PC-3 (cell line): ENCODE results near the gene KCNQ1.

Source experiments
- EZH2 ChIP-seq: fragments of 300-600 bp; sonication (generic); IDR thresholded peaks from one replicate; pipeline ENCODE4 v1.6.1; 2017; ENCODE audit warnings: antibody characterized with exemption, mild to moderate bottlenecking, low read length; ENCODE audit not compliant: unreplicated experiment
- TF ChIP-seq, protein P1 (sequence below): fragments of 300-600 bp; sonication (generic); conservative IDR thresholded peaks from 2 replicates; pipeline ENCODE4 v1.5.1; 2017; ENCODE audit warnings: antibody characterized with exemption, low read depth, mild to moderate bottlenecking, low read length

DNA sequence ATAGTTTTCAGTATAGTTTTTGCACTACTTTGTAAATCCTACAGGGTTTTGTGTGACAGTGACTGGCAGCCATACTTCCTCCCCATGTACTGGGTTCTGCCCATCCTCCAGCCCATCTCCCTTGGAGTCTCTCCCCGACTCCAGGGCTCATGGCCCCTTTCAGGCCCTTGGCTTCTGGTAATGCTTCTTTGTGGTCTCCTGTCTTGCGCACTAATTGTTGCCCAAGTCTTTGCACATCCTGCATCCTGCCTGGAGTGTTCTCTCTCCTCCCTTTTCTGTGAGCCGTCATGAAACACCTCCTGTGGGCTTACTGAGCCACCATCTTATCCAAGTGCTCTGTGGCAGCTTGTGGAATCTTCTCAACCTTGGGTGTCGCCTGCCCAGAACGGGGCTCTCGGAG, 266.4 kb downstream of the KCNQ1 start:
- TF ChIP-seq, protein P1, sequence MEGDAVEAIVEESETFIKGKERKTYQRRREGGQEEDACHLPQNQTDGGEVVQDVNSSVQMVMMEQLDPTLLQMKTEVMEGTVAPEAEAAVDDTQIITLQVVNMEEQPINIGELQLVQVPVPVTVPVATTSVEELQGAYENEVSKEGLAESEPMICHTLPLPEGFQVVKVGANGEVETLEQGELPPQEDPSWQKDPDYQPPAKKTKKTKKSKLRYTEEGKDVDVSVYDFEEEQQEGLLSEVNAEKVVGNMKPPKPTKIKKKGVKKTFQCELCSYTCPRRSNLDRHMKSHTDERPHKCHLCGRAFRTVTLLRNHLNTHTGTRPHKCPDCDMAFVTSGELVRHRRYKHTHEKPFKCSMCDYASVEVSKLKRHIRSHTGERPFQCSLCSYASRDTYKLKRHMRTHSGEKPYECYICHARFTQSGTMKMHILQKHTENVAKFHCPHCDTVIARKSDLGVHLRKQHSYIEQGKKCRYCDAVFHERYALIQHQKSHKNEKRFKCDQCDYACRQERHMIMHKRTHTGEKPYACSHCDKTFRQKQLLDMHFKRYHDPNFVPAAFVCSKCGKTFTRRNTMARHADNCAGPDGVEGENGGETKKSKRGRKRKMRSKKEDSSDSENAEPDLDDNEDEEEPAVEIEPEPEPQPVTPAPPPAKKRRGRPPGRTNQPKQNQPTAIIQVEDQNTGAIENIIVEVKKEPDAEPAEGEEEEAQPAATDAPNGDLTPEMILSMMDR = no peak
- TF ChIP-seq EZH2 = no peak
